GM19438 (cell line): Measurements from ENCODE around the gene SELENOP.
A peak's percentile ranks its signal among the peaks of the same experiment; 100 is the strongest.

Experiments
- ATAC-seq: cut with Tn5 transposase; IDR thresholded peaks from one replicate; pipeline ENCODE4 v1.9.1; 2021; ENCODE audit warnings: low read depth; ENCODE audit not compliant: unreplicated experiment

The SELENOP gene

GRCh38 chr5:42799241-42799608 lies 12.5 kb downstream of the SELENOP start:
- no peak for ATAC-seq

- ATAC-seq: no peak
Measured at GRCh38 chr5:42798284-42799240, 13.1 kb downstream of the SELENOP start.

DNA sequence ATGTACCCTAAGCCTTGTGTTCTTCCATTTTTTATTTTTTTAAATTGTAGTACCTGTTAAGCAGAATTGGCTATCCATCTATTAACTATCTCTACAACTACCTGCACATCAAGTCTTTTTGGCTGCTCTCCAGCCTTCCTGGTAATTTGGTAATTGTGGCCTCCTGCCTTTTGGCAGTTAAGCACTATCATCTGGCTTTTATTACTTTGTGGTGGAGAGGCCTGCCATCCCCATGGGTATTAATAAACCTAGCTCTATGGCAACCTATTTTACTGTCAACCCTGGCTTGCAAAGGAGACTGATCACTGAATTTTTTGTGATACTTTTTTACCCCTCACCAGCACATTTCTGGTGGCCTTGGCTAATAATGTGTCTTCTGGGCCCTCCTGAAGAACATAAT lies 20.5 kb downstream of the SELENOP start:
- ATAC-seq: no peak

DNA sequence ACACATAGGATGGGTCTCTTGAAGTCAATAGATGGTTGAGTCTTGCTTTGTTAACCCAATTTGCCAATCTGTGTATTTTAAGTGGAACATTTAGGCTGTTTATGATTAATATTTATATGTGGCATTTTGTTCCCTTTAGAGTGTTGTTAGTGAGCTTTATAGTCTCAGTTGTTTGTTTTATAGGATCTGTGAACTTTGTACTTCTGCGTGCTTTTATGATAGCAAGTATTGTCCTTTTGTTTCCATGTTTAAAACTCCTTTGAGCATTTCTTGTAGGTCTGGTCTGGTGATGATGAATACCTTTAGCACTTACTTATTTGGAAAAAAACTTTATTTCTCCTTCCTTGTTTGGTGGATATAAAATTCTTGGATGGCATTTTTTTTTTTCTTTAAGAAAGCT lies 23.8 kb downstream of the SELENOP start:
- no peak for ATAC-seq

DNA sequence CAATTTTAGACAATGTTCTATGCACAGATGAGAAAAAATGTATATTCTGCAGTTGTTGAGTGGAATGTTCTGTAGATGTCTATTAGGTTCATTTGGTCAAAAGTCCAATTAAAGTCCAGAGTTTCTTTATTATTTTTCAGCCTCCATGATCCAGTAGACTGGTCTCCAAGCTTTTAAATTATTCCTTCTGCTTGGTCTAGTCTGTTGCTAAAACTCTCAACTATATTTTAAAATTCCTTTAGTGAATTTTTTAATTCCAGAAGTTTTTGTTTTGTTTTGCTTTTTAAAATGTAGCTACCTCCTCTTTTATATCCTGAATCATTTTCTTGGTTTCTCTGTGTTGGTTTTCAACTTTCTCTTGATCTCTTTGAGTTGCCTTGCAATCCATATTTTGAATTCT lies 24.6 kb downstream of the SELENOP start:
- ATAC-seq: no peak

GRCh38 chr5:42785756-42786155 lies 25.9 kb downstream of the SELENOP start:
- no peak for ATAC-seq

- ATAC-seq: no peak
Measured at GRCh38 chr5:42784132-42784531, 27.6 kb downstream of the SELENOP start.

- no peak for ATAC-seq
Measured at GRCh38 chr5:42781584-42781983, 30.1 kb downstream of the SELENOP start.

GRCh38 chr5:42779083-42779482 lies 32.6 kb downstream of the SELENOP start:
- no peak for ATAC-seq

DNA sequence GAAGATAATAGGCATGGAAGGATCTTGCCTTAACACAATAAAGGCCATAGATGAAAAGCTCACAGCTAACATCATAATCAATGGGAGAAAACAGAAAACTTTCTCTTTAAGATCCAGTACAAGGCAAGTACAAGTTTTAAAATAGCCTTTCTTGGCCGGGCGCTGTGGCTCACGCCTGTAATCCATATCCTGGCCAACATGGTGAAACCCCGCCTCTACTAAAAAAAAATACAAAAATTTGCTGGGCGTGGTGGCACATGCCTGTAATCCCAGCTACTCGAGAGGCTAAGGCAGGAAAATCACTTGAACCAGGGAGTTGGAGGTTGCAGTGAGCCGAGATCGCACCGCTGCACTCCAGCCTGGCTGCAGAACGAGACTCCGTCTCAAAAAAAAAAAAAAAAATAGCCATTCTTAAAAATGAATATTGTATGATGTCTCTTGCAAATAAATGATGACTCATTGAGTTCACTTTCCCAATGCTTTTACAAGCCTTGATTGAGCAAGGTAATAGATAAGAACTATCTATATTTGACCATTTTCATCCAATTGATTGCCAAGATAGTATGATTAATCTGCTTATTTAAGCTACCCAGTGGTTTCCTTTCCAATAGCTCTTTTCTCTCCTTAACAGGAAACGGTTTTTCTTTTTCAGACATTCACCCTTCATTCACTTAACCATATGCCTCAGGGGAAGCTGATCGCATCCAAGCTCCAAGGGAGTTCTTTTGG lies 39.3 kb downstream of the SELENOP start:
- no peak for ATAC-seq

- ATAC-seq: no peak
Measured at GRCh38 chr5:42770003-42770402, 41.7 kb downstream of the SELENOP start.

- no peak for ATAC-seq
Measured at GRCh38 chr5:42768106-42768504, 43.6 kb downstream of the SELENOP start.

DNA sequence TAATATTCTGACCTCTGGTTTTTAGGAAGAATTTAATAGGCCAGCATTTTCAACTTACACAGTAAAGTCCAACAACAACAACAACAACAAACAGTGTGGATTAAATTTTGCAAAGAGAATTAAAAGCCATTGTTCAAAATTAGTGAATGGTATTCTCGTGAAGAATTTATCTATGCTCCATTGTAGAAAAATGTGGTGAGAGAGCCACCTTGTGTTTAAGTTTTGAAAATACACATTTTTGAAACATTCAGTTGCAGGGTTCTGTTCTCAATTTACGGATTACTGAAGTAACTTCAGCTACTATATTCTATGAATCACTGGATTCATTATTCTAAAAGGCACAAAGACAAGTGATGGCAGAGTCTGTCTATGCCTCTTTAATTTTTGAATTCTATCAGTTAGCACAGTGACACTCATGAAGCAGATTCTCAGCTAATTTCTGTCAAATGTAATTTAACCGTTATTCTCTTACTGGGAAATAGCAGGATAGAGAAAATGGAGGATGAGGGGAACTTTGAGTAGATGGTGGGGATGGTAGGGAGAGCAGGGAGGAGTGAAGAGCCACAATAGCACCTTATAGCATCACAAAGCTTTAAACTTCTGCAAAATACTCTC lies 44.1 kb downstream of the SELENOP start:
- ATAC-seq: no peak

DNA sequence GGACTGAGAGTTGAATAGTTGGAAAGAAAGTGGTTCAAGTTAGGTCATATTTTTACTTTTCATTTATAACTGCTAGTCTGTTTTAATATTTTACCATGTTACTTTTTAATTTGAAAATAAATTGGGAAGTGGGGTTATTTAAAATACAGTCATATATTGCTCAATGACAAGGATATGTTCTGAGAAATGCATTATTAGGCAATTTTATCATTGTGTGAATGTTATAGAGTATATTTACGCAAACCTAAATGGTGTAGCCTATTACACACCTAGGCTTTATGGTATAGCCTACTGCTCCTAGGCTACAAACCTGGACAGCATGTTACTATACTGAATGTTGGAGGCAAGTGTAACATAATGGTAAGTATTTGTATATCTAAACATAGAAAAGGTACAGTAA lies 49.9 kb downstream of the SELENOP start:
- no peak for ATAC-seq

DNA sequence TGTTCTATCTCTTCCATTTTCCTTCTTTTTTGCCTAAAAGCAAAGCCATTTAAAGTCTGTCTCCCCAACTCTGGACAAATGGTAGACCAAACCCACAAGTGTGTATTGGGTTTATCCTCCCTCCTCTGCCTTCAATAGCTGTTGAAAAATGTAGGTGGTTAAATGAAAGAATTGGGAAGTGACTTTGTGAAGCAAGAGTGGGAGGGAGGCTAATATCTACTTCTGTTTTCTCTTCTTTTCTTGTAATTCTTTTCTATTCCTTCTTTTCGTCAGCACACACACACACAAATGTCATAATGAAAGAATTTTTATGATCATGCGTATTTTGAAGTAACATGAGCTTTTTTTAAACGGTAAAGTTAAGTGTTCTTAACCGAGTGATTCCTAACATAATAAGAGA lies 51.3 kb downstream of the SELENOP start:
- no peak for ATAC-seq

DNA sequence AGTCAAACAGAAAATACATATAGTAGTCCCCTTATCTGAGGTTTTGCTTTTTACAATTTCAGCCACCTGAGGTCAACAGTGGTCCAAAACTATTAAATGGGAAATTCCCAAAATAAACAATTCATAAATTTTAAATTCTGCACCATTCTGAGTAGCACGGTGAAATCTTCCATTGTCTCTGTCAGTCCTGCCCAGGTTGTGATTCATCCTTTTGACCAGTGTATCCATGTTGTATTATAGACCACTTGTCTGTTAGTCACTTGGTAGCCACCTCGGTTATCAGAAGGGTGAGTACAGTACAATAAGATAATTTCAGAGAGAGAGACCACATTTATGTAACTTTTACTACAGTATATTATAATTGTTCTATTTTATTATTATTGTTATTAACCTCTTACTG lies 52.2 kb downstream of the SELENOP start:
- no peak for ATAC-seq

- ATAC-seq: peak; percentile 87
Measured at GRCh38 chr5:42756606-42757601, 54.8 kb downstream of the SELENOP start, which contains the start of gene CCDC152. TSS of gene CCDC152 (plus strand) at chr5:42756818. CDS start at chr5:42759122, 2,304 bp downstream.

GRCh38 chr5:42753099-42753498 lies 58.6 kb downstream of the SELENOP start:
- no peak for ATAC-seq

DNA sequence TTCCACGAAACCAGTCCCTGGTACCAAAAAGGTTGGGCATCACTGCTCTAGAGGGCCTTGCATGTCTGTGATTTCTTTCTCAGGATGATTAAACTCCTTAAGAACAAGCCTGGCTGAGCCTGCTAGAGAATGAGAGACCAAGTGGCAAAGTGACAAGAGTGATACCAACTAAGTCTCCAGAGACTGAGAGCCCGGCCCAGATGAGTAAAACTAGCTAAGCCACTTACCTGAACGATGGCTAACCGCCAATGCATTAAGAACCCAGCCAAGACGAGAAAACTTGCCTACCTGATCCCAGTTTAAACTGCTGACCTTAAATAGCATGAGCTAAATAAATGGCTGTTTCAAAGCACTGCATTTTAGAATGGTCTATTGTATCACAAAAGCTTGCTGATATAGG lies 60.6 kb downstream of the SELENOP start:
- ATAC-seq: no peak

- no peak for ATAC-seq
Measured at GRCh38 chr5:42750507-42750906, 61.2 kb downstream of the SELENOP start.
